ENCODE measurements around the gene HCN2. TPM values are rescaled to one million over a fixed set of nuclear protein-coding genes. Genes with fewer than 3 reads are reported as not detected.

Gene HCN2
- total and polyA plus RNA-seq, 2 of the 13 experiments (the other 11 are each of a cell fraction or from before 2014, with no cell fraction given), result 0.01 TPM; not detected in 1

DNA sequence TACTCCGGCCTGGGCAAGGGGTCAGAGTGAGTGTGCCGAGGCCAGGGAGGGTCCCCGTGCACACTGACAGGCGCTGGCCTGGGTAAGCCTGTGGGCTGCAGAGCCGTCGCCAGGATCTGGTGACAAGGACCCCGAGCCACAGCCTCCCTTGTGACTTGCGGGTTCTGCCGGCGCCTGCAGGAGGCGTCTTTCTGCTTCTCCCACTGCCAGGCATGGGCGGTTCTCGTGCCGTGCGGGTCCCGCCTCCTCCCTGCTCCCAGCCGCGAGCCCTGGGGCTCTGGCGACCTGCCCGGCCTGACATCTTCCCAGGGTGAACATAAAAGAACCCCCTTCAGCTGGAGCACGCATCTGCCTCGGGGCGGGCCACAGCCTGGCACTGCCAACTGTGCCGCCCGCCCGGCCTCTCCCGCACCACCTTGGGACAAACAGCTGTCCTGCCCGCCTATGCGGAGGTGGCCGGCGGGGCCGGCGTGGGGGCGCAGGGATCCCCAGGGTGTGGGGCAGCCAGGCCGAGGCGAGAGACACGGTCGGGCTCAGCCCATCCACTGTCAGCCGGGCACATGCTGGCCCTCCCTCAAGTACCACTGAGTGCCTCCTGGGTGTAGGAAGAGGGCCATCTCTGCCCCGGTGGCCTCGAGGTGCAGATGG lies 1.5 kb upstream of the HCN2 start (continued):
- TF ChIP-seq, protein P1, sequence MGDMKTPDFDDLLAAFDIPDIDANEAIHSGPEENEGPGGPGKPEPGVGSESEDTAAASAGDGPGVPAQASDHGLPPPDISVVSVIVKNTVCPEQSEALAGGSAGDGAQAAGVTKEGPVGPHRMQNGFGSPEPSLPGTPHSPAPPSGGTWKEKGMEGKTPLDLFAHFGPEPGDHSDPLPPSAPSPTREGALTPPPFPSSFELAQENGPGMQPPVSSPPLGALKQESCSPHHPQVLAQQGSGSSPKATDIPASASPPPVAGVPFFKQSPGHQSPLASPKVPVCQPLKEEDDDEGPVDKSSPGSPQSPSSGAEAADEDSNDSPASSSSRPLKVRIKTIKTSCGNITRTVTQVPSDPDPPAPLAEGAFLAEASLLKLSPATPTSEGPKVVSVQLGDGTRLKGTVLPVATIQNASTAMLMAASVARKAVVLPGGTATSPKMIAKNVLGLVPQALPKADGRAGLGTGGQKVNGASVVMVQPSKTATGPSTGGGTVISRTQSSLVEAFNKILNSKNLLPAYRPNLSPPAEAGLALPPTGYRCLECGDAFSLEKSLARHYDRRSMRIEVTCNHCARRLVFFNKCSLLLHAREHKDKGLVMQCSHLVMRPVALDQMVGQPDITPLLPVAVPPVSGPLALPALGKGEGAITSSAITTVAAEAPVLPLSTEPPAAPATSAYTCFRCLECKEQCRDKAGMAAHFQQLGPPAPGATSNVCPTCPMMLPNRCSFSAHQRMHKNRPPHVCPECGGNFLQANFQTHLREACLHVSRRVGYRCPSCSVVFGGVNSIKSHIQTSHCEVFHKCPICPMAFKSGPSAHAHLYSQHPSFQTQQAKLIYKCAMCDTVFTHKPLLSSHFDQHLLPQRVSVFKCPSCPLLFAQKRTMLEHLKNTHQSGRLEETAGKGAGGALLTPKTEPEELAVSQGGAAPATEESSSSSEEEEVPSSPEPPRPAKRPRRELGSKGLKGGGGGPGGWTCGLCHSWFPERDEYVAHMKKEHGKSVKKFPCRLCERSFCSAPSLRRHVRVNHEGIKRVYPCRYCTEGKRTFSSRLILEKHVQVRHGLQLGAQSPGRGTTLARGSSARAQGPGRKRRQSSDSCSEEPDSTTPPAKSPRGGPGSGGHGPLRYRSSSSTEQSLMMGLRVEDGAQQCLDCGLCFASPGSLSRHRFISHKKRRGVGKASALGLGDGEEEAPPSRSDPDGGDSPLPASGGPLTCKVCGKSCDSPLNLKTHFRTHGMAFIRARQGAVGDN (CRISPR knock-in tag; IDR thresholded peaks at IDR 0.05), result peak; percentile 51
- TF ChIP-seq ZNF619 (CRISPR knock-in tag; IDR thresholded peaks at IDR 0.05), result no peak
- no peak for TF ChIP-seq GLI4 (CRISPR knock-in tag; IDR thresholded peaks at IDR 0.05; ENCODE audit: borderline replicate concordance)
- TF ChIP-seq STAG1 (CRISPR knock-in tag; IDR thresholded peaks at IDR 0.05), result peak; percentile 48
- TF ChIP-seq SOX5 (CRISPR knock-in tag; IDR thresholded peaks at IDR 0.05; ENCODE audit: borderline replicate concordance), result no peak
- TF ChIP-seq, protein P2, sequence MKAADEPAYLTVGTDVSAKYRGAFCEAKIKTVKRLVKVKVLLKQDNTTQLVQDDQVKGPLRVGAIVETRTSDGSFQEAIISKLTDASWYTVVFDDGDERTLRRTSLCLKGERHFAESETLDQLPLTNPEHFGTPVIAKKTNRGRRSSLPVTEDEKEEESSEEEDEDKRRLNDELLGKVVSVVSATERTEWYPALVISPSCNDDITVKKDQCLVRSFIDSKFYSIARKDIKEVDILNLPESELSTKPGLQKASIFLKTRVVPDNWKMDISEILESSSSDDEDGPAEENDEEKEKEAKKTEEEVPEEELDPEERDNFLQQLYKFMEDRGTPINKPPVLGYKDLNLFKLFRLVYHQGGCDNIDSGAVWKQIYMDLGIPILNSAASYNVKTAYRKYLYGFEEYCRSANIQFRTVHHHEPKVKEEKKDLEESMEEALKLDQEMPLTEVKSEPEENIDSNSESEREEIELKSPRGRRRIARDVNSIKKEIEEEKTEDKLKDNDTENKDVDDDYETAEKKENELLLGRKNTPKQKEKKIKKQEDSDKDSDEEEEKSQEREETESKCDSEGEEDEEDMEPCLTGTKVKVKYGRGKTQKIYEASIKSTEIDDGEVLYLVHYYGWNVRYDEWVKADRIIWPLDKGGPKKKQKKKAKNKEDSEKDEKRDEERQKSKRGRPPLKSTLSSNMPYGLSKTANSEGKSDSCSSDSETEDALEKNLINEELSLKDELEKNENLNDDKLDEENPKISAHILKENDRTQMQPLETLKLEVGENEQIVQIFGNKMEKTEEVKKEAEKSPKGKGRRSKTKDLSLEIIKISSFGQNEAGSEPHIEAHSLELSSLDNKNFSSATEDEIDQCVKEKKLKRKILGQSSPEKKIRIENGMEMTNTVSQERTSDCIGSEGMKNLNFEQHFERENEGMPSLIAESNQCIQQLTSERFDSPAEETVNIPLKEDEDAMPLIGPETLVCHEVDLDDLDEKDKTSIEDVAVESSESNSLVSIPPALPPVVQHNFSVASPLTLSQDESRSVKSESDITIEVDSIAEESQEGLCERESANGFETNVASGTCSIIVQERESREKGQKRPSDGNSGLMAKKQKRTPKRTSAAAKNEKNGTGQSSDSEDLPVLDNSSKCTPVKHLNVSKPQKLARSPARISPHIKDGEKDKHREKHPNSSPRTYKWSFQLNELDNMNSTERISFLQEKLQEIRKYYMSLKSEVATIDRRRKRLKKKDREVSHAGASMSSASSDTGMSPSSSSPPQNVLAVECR (CRISPR knock-in tag; IDR thresholded peaks at IDR 0.05; ENCODE audit: borderline replicate concordance), result peak; percentile 53; the same call in 1 of the 2 replicates
- TF ChIP-seq ZIK1 (CRISPR knock-in tag; IDR thresholded peaks at IDR 0.05; ENCODE audit: borderline replicate concordance, low read depth), result no peak
- peak; percentile 29 for TF ChIP-seq HNRNPLL (IDR thresholded peaks at IDR 0.05; ENCODE audit: low read depth, low read length, poor library complexity, severe bottlenecking)
- no peak for TF ChIP-seq TEAD2 (CRISPR knock-in tag; IDR thresholded peaks at IDR 0.05)
- TF ChIP-seq CTCF (CRISPR knock-in tag; IDR thresholded peaks at IDR 0.05), result peak; percentile 78
- TF ChIP-seq XRCC5 (optimal IDR thresholded peaks at IDR 0.05; ENCODE audit: low read length), result peak; percentile 66
- no peak for TF ChIP-seq MTF1 (CRISPR knock-in tag; IDR thresholded peaks at IDR 0.05)
- no peak for TF ChIP-seq NR2F6 (IDR thresholded peaks at IDR 0.05)
- TF ChIP-seq NR2F6 (CRISPR knock-in tag; IDR thresholded peaks at IDR 0.05), result peak; percentile 8; the same call in 1 of the 2 replicates
- TF ChIP-seq NRL (CRISPR knock-in tag; IDR thresholded peaks at IDR 0.05; ENCODE audit: borderline replicate concordance), result peak; percentile 52; the same call in 1 of the 2 replicates
- no peak for TF ChIP-seq ZSCAN29 (CRISPR knock-in tag; conservative IDR thresholded peaks at IDR 0.05)
- no peak for TF ChIP-seq BCL3 (CRISPR knock-in tag; IDR thresholded peaks at IDR 0.05)

Measured in HepG2 (cell line).